ENCODE data around the gene STYX. TPM values are rescaled to one million over a fixed set of nuclear protein-coding genes. Genes with fewer than 3 reads are reported as not detected.

Gene STYX
- total RNA-seq, 1 experiment from 2014 or later, result 16.3 TPM

DNA sequence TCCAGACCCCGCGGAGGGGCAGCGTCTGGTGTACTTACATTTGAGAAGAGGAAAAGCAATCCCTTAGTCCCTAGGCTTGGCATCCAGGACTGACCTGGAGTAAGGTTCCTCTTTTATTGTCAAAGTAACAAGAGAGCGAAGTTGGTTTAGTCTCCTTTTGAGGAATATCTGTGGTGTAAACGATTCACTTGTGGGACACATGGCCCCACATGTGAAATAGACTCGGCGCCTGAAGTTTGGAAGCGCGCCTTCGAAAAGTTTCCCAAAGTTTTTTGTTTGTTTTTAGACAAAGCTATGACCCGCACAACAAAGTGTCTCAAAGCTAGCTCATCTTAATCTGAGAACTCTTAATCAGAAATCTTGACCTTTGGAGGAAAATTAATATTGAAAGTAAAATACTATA lies 744 bp downstream of the STYX start:
- H3K27ac Mint-ChIP-seq (ENCODE audit: low read depth, unreplicated experiment), result peak overlapping the region; percentile 93
- CTCF ChIA-PET, result interaction anchor here (0.6 to 0.7 kb wide), 4 partner anchors 72 to 731 kb away, joined by 3 to 5 read pairs (median 4); no protein-coding TSS in a partner anchor
- TF ChIP-seq, protein P1, sequence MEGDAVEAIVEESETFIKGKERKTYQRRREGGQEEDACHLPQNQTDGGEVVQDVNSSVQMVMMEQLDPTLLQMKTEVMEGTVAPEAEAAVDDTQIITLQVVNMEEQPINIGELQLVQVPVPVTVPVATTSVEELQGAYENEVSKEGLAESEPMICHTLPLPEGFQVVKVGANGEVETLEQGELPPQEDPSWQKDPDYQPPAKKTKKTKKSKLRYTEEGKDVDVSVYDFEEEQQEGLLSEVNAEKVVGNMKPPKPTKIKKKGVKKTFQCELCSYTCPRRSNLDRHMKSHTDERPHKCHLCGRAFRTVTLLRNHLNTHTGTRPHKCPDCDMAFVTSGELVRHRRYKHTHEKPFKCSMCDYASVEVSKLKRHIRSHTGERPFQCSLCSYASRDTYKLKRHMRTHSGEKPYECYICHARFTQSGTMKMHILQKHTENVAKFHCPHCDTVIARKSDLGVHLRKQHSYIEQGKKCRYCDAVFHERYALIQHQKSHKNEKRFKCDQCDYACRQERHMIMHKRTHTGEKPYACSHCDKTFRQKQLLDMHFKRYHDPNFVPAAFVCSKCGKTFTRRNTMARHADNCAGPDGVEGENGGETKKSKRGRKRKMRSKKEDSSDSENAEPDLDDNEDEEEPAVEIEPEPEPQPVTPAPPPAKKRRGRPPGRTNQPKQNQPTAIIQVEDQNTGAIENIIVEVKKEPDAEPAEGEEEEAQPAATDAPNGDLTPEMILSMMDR (IDR thresholded peaks at IDR 0.05; ENCODE audit: unreplicated experiment), result no peak
- no peaks in the 10 kb centered on the region for H3K27me3 Mint-ChIP-seq (ENCODE audit: insufficient read depth, unreplicated experiment)
- peaks cover 51% of the 10 kb centered on the region for H3K36me3 Mint-ChIP-seq (ENCODE audit: insufficient read depth, unreplicated experiment)
- DNase-seq (ENCODE audit: unreplicated experiment), result peak; percentile 38
- intact Hi-C loops (cut with micrococcal nuclease), result no loop called here
- H3K9me3 Mint-ChIP-seq (ENCODE audit: unreplicated experiment), result no peaks in the 10 kb centered on the region
- POLR2A ChIA-PET, result interaction anchor here (0.6 to 4.5 kb wide), 14 partner anchors 11 to 265 kb away, joined by 3 to 73 read pairs (median 4); partner anchors contain the start of genes ERO1A, GPR137C, PSMC6 and TXNDC16
- no TSS peak for BruUV-seq (replicated peaks)
- H3K4me1 Mint-ChIP-seq (ENCODE audit: insufficient read depth, unreplicated experiment), result peaks cover 3% of the 10 kb centered on the region
- peak overlapping the region; percentile 96 for H3K4me3 Mint-ChIP-seq (ENCODE audit: unreplicated experiment)

DNA sequence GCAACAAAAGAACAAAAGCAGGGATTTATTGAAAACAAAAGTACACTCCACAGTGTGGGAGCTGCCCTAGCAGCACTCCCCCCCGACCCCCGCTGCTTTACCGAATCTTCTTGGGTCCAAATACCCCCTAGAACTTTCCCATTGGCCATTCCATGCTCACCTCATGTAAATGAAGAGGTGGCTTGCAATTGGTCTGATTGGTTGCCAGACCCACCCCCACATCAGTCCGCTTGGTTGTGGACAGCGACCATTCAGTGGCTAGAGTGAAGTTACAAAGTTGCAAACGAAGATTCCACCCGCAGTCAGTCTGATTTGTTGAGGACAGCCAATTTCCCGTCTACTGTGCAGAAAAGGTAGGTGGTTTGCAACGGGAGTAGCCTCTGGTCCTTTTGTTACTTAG lies 3.9 kb downstream of the STYX start:
- TF ChIP-seq, protein P1 (IDR thresholded peaks at IDR 0.05; ENCODE audit: unreplicated experiment), result no peak
- H3K36me3 Mint-ChIP-seq (ENCODE audit: insufficient read depth, unreplicated experiment), result peaks cover 26% of the 10 kb centered on the region
- no peak for DNase-seq (ENCODE audit: unreplicated experiment)
- ChIA-PET CTCF (no interaction called here), POLR2A (no interaction called here)
- no peaks in the 10 kb centered on the region for H3K27me3 Mint-ChIP-seq (ENCODE audit: insufficient read depth, unreplicated experiment)
- no peak overlapping the region for H3K27ac Mint-ChIP-seq (ENCODE audit: low read depth, unreplicated experiment)
- no TSS peak for BruUV-seq (replicated peaks)
- H3K9me3 Mint-ChIP-seq (ENCODE audit: unreplicated experiment), result no peaks in the 10 kb centered on the region
- intact Hi-C loops (cut with micrococcal nuclease), result no loop called here
- H3K4me3 Mint-ChIP-seq (ENCODE audit: unreplicated experiment), result no peak overlapping the region
- H3K4me1 Mint-ChIP-seq (ENCODE audit: insufficient read depth, unreplicated experiment), result peaks cover 16% of the 10 kb centered on the region

DNA sequence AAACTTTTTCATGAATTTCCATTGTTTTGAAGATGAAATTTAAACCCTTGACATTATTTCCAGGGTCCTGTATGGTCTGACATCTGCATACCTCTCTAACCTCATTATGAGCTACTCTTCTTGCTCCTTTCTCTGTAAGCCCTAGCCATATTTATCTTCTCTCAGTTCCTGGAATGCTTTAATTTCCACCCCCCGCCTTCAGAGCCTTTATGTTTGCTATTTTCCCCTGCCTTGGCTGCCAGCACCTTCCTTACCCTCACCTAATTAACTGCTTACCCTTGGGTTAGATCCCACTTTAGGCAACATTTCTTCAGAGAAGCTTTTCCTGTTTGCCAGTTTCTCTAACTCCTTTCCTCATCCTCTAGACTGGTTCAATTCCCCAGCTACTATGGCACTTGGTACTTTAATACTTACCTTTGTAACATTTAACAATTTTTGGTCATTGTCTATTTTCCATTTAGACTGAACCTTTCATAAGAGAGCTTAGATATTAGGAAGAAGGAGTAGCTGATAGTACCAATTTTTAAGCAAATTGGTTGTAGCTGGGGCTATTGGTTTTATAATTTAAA lies 6.0 kb downstream of the STYX start:
- intact Hi-C loops (cut with micrococcal nuclease), result no loop called here
- no peaks in the 10 kb centered on the region for H3K9me3 Mint-ChIP-seq (ENCODE audit: unreplicated experiment)
- ChIA-PET POLR2A (interaction anchor here (0.6 to 2.4 kb wide), 3 partner anchors 9 to 210 kb away, joined by 3 to 7 read pairs (median 6); no protein-coding TSS in a partner anchor), CTCF (no interaction called here)
- peaks cover 24% of the 10 kb centered on the region for H3K36me3 Mint-ChIP-seq (ENCODE audit: insufficient read depth, unreplicated experiment)
- DNase-seq (ENCODE audit: unreplicated experiment), result no peak
- BruUV-seq (replicated peaks), result no TSS peak
- peak overlapping the region; percentile 40 for H3K27ac Mint-ChIP-seq (ENCODE audit: low read depth, unreplicated experiment)
- TF ChIP-seq, protein P1 (IDR thresholded peaks at IDR 0.05; ENCODE audit: unreplicated experiment), result no peak
- no peaks in the 10 kb centered on the region for H3K27me3 Mint-ChIP-seq (ENCODE audit: insufficient read depth, unreplicated experiment)
- H3K4me3 Mint-ChIP-seq (ENCODE audit: unreplicated experiment), result no peak overlapping the region
- H3K4me1 Mint-ChIP-seq (ENCODE audit: insufficient read depth, unreplicated experiment), result peaks cover 16% of the 10 kb centered on the region

DNA sequence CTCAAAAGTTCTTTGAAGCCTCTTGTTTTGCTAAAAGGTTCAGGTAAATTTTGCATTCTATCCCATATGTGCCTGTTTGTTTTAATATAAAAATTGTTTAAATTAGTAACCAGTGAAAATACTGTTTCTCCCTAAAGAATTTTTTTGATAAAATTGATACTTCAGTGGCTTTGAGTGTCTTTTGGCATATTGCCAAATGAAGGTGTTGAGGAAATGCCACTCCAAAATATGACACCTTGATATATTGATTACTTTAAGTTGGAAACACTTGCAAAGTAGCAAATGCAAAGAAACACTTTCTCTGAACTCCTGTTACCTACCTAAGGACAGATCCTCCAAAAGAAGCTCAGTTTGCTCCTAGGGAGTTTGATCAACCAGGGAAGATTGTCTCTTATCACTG lies 8.4 kb downstream of the STYX start:
- intact Hi-C loops (cut with micrococcal nuclease), result no loop called here
- ChIA-PET POLR2A (interaction anchor here (0.5 kb wide), 1 partner anchor 612 kb away, joined by 3 read pairs; no protein-coding TSS in a partner anchor), CTCF (interaction anchor here (0.7 kb wide), 2 partner anchors 134 to 223 kb away, joined by 3 read pairs; no protein-coding TSS in a partner anchor)
- Mint-ChIP-seq H3K27me3 (ENCODE audit: insufficient read depth, unreplicated experiment) (no peaks in the 10 kb centered on the region), H3K9me3 (ENCODE audit: unreplicated experiment) (no peaks in the 10 kb centered on the region), H3K4me1 (ENCODE audit: insufficient read depth, unreplicated experiment) (peaks cover 24% of the 10 kb centered on the region), H3K4me3 (ENCODE audit: unreplicated experiment) (no peak overlapping the region), H3K36me3 (ENCODE audit: insufficient read depth, unreplicated experiment) (peaks cover 18% of the 10 kb centered on the region), H3K27ac (ENCODE audit: low read depth, unreplicated experiment) (no peak overlapping the region)
- TF ChIP-seq, protein P1 (IDR thresholded peaks at IDR 0.05; ENCODE audit: unreplicated experiment), result no peak
- no TSS peak for BruUV-seq (replicated peaks)
- no peak for DNase-seq (ENCODE audit: unreplicated experiment)
